ENCODE results near the gene USH2A. TPM values are rescaled to one million over a fixed set of nuclear protein-coding genes. Genes with fewer than 3 reads are reported as not detected.

USH2A gene
- not detected in 2 replicates for total RNA-seq

GRCh38 chr1:216422821-216423520 is at the start of gene USH2A:
USH2A (minus strand) TSS chr1:216423448; CDS start chr1:216422336, 1,112 bp downstream.

